Smooth muscle cell (in vitro differentiated cells): Measurements from ENCODE around the gene SCARB1. TPM values are rescaled to one million over a fixed set of nuclear protein-coding genes. Genes with fewer than 3 reads are reported as not detected.

Experiments
- DNase-seq: peaks from one replicate; lab custom pipeline; 2025; ENCODE audit not compliant: unreplicated experiment; lab: John Stamatoyannopoulos, UW
- H2AFZ ChIP-seq: fragments of 200-600 bp; sonication (generic); 2 replicates; pipeline ENCODE4 v1.6.0; 2016; ENCODE audit warnings: antibody characterized with exemption, low read depth, mild to moderate bottlenecking
- H3F3A ChIP-seq: fragments of 200-600 bp; sonication (generic); 2 replicates; pipeline ENCODE4 v1.6.0; 2017; ENCODE audit warnings: antibody characterized with exemption, low read depth
- H3K27ac ChIP-seq: fragments of 200-600 bp; sonication (generic); 2 replicates; pipeline ENCODE4 v1.5.1; 2016; ENCODE audit warnings: low read depth, mild to moderate bottlenecking
- H3K27me3 ChIP-seq: fragments of 200-600 bp; sonication (generic); 2 replicates; pipeline ENCODE4 v1.6.1; 2016; ENCODE audit warnings: low read depth, mild to moderate bottlenecking
- H3K36me3 ChIP-seq: fragments of 200-600 bp; sonication (generic); 2 replicates; pipeline ENCODE4 v1.5.1; 2016; ENCODE audit warnings: low read depth
- H3K4me1 ChIP-seq: fragments of 200-600 bp; sonication (generic); 2 replicates; pipeline ENCODE4 v1.5.1; 2016; ENCODE audit warnings: low read depth
- H3K4me2 ChIP-seq: fragments of 200-600 bp; sonication (generic); 2 replicates; pipeline ENCODE4 v1.6.0; 2016; ENCODE audit warnings: mild to moderate bottlenecking
- H3K4me3 ChIP-seq: fragments of 200-600 bp; sonication (generic); 2 replicates; pipeline ENCODE4 v1.5.1; 2016; ENCODE audit warnings: mild to moderate bottlenecking
- H3K79me2 ChIP-seq: fragments of 200-600 bp; sonication (generic); 2 replicates; pipeline ENCODE4 v1.6.0; 2016; ENCODE audit warnings: low read depth, mild to moderate bottlenecking
- H3K9ac ChIP-seq: fragments of 200-600 bp; sonication (generic); 2 replicates; pipeline ENCODE4 v1.6.0; 2016; ENCODE audit warnings: low read depth
- H3K9me3 ChIP-seq: fragments of 200-600 bp; sonication (generic); replicated peaks from 2 replicates; pipeline ENCODE4 v1.5.1; 2016; ENCODE audit warnings: low read depth
- H4K20me1 ChIP-seq: fragments of 200-600 bp; sonication (generic); 2 replicates; pipeline ENCODE4 v1.6.0; 2016; ENCODE audit warnings: low read depth
- WGBS: methylation state at CpG from one replicate; pipeline ENCODE4 v1.1.7; 2016; ENCODE audit warnings: low lambda C conversion rate; 5-methylcytosine and 5-hydroxymethylcytosine counted together
- polyA plus RNA-seq: library from polyadenylated mRNA; unstranded; fragments of >200 nt; fragmentation: Nextera tagmentation; extraction: Ambion mirVana; gene quantifications from 2 replicates; pipeline ENCODE4 v1.2.1, GENCODE V29; 2016
- total RNA-seq: library from RNA; depleted of rRNA; stranded (reverse); fragments of >200 nt; gene quantifications from 2 replicates; pipeline ENCODE4 v1.2.3, GENCODE V29; 2014
- TF ChIP-seq, protein P1 (sequence below): fragments of 200-600 bp; sonication (generic); IDR thresholded peaks from 2 replicates; pipeline ENCODE4 v1.5.1; 2017; ENCODE audit warnings: borderline replicate concordance, mild to moderate bottlenecking, antibody characterized with exemption; ENCODE audit not compliant: insufficient read depth, poor library complexity, severe bottlenecking

SCARB1 gene
- total and polyA plus RNA-seq, 2 experiments from 2014 or later: 6.8 to 10.1 TPM

DNA sequence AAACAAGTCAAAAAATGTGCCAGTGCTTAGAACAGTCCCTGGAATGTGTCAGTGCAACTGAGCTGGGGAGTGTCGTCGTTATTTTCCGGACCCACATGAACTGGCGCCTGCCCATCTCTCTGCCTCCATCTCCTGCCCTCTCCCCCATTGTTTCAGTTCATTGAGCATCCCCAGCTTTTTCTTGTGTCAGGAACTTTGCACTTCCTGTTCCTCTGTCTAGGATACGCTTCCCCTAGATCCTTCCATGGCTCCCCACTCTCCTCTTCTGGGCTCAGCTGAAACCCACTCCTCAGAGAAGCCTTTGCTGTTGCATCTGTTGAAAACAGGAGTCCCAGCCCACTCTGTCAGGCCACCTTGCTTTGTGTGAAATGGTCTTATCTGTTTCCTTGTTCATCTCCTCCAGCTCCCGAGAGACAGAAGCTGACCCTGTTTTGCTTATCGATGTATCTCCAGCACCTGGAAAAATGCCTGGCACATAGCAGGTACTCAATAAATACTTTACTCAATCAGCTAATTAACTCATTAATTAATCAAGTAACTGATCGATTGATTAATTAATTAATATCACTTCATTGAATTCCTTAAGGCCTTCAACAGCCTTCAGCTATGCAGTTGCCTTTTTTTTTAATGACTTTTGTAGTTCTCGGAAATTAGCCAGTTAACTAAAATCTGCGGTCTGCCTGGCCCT, 2.7 kb upstream of the SCARB1 start:
- H3F3A ChIP-seq: no peaks in the 10 kb centered on the region
- H2AFZ ChIP-seq: no peak overlapping the region
- no peak overlapping the region for H3K27ac ChIP-seq
- H3K79me2 ChIP-seq: no peaks in the 10 kb centered on the region
- H3K9me3 ChIP-seq: no peaks in the 10 kb centered on the region
- DNase-seq: no peak
- H3K27me3 ChIP-seq: no peaks in the 10 kb centered on the region
- WGBS: 87% methylated on average over 10 of the region's 10 CpGs
- no peaks in the 10 kb centered on the region for H4K20me1 ChIP-seq
- TF ChIP-seq, protein P1, sequence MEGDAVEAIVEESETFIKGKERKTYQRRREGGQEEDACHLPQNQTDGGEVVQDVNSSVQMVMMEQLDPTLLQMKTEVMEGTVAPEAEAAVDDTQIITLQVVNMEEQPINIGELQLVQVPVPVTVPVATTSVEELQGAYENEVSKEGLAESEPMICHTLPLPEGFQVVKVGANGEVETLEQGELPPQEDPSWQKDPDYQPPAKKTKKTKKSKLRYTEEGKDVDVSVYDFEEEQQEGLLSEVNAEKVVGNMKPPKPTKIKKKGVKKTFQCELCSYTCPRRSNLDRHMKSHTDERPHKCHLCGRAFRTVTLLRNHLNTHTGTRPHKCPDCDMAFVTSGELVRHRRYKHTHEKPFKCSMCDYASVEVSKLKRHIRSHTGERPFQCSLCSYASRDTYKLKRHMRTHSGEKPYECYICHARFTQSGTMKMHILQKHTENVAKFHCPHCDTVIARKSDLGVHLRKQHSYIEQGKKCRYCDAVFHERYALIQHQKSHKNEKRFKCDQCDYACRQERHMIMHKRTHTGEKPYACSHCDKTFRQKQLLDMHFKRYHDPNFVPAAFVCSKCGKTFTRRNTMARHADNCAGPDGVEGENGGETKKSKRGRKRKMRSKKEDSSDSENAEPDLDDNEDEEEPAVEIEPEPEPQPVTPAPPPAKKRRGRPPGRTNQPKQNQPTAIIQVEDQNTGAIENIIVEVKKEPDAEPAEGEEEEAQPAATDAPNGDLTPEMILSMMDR: no peak
- no peak overlapping the region for H3K4me2 ChIP-seq
- H3K9ac ChIP-seq: no peak overlapping the region
- H3K4me1 ChIP-seq: peaks cover 11% of the 10 kb centered on the region
- no peaks in the 10 kb centered on the region for H3K36me3 ChIP-seq
- no peak overlapping the region for H3K4me3 ChIP-seq

- Histone ChIP-seq H3K9ac (no peak overlapping the region), H4K20me1 (no peaks in the 10 kb centered on the region), H3K27ac (no peak overlapping the region), H3K36me3 (no peaks in the 10 kb centered on the region), H3K27me3 (no peaks in the 10 kb centered on the region), H3F3A (no peaks in the 10 kb centered on the region), H3K4me1 (peaks cover 11% of the 10 kb centered on the region), H3K9me3 (no peaks in the 10 kb centered on the region), H2AFZ (no peak overlapping the region), H3K4me3 (no peak overlapping the region), H3K79me2 (no peaks in the 10 kb centered on the region), H3K4me2 (no peak overlapping the region)
- TF ChIP-seq, protein P1: no peak
- DNase-seq: no peak
- 92% methylated on average over 7 of the region's 7 CpGs for WGBS
These were observed 2.1 kb upstream of the SCARB1 start for GRCh38 chr12:124865728-124866127.

GRCh38 chr12:124864326-124864752, 675 bp upstream of the SCARB1 start:
- Histone ChIP-seq H3K36me3 (no peaks in the 10 kb centered on the region), H3K9ac (no peak overlapping the region), H4K20me1 (no peaks in the 10 kb centered on the region), H3F3A (no peaks in the 10 kb centered on the region), H3K4me2 (peak overlapping the region; percentile 99), H3K4me3 (peak overlapping the region; percentile 79), H3K9me3 (no peaks in the 10 kb centered on the region), H3K79me2 (no peaks in the 10 kb centered on the region), H3K27me3 (no peaks in the 10 kb centered on the region), H3K27ac (no peak overlapping the region), H3K4me1 (peaks cover 11% of the 10 kb centered on the region), H2AFZ (peak overlapping the region; percentile 78)
- DNase-seq: no peak
- WGBS: 97% methylated on average over 12 of the region's 14 CpGs
- TF ChIP-seq, protein P1: no peak
